ENCODE results near the gene DCC.

Gene DCC

DNA sequence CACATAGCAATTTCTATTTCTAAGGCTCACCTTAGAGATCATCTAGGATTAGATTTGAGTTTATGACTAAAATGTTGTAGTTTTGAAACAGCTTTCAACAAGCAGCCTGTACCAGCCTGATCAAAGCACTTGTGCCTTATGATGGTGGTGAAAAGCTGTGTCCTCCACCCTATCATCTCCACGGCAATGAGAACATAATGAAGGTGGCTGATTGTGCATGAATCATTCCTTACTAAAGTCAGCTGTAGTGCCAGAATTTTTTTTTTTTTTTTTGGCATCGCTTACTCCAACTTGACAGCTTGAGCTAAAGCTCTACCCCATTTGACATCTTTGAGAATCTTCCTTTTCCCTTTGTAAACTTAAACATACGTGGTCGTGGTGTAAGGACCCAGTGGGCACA, 86.0 kb downstream of the DCC start:
- ChIA-PET CTCF (interaction anchor here (0.7 to 0.9 kb wide), 2 partner anchors 8 to 56 kb away, joined by 3 read pairs; no protein-coding TSS in a partner anchor), POLR2A (no interaction called here)
- TF ChIP-seq, protein P1, sequence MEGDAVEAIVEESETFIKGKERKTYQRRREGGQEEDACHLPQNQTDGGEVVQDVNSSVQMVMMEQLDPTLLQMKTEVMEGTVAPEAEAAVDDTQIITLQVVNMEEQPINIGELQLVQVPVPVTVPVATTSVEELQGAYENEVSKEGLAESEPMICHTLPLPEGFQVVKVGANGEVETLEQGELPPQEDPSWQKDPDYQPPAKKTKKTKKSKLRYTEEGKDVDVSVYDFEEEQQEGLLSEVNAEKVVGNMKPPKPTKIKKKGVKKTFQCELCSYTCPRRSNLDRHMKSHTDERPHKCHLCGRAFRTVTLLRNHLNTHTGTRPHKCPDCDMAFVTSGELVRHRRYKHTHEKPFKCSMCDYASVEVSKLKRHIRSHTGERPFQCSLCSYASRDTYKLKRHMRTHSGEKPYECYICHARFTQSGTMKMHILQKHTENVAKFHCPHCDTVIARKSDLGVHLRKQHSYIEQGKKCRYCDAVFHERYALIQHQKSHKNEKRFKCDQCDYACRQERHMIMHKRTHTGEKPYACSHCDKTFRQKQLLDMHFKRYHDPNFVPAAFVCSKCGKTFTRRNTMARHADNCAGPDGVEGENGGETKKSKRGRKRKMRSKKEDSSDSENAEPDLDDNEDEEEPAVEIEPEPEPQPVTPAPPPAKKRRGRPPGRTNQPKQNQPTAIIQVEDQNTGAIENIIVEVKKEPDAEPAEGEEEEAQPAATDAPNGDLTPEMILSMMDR (IDR thresholded peaks at IDR 0.05; ENCODE audit: control extremely low read depth, extremely low read depth, low read depth, missing control alignments), result no peak
- no peak for DNase-seq (ENCODE audit: extremely low spot score)

DNA sequence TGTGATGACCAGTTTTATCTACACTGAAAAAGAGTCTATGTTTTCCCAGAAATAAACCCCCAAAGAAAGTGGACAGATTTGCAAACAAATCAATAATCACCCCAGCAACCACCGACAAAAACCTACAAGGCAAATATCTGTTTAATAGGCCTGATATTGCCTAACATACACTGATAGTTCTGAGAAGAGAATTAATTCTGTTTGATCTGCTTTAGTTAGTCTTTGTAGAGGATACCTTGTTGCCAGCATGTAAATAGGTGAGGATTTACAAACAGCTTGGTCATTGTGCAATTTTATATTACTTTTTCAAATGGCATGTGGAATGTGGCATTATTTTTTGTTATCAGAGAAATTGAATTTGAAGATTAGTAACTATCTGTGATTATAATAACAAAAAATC, 86.5 kb downstream of the DCC start:
- DNase-seq (ENCODE audit: extremely low spot score), result no peak
- ChIA-PET POLR2A (no interaction called here), CTCF (interaction anchor here (0.7 to 0.9 kb wide), 2 partner anchors 9 to 56 kb away, joined by 3 read pairs; no protein-coding TSS in a partner anchor)
- TF ChIP-seq, protein P1 (IDR thresholded peaks at IDR 0.05; ENCODE audit: control extremely low read depth, extremely low read depth, low read depth, missing control alignments), result no peak

DNA sequence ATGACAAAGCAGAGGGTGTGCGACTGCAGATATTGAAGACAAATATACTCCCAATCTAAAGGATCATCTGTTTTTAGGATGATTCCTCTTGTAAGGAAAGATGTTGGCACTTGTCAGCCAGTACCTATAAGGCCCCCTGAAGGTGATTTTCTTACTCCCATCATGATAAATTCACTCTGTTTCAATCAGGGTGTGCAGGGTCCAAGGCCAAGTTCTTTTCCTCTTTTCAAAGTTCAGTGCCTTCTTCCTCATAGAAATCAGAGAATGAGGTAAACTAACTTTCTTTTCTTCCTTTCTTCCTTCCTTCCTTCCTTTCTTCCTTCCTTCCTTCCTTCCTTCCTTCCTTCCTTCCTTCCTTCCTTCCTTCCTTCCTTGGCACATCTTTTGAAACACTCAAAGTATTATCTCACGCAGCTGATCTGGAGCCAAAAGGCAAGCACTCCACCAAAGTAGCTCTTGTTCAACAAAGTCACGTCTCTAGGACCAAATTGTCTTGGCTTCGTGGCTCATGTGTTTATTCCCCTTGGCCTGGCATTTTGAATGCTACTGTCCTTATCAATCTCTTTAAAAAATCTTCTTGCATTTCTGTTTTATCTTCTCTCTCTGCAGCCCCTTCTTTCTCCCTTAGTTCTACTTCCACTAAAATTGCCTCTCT, 87.7 kb downstream of the DCC start:
- TF ChIP-seq, protein P1 (IDR thresholded peaks at IDR 0.05; ENCODE audit: control extremely low read depth, extremely low read depth, low read depth, missing control alignments), result no peak

DNA sequence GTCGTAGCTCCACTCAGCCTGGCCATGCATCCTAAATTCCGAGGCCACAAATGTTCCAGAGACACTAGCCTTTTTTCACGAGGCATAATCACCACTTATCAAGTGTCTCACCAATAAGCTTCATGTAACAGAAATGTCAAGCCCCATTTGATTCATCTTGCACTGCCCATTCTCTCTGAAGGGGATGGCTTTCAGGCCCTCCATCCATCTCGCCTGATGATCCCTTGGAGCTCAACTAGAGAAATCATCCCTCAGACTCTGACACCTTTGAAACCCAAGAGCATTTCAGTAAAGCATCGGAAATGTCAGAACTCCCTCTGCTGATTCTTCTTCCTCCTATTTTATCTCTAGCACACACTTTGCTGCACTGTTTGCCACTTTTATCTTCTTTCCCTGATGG, 91.7 kb downstream of the DCC start:
- no peak for DNase-seq (ENCODE audit: extremely low spot score)
- ChIA-PET CTCF (interaction anchor here (0.8 kb wide), 1 partner anchor 8 kb away, joined by 3 read pairs; no protein-coding TSS in a partner anchor), POLR2A (no interaction called here)
- TF ChIP-seq, protein P1 (IDR thresholded peaks at IDR 0.05; ENCODE audit: control extremely low read depth, extremely low read depth, low read depth, missing control alignments), result no peak

More for the DNA sequence above, 87.7 kb downstream of the DCC start:
- DNase-seq (ENCODE audit: extremely low spot score), result no peak
- CTCF ChIA-PET, result no interaction called here
- POLR2A ChIA-PET, result no interaction called here

DNA sequence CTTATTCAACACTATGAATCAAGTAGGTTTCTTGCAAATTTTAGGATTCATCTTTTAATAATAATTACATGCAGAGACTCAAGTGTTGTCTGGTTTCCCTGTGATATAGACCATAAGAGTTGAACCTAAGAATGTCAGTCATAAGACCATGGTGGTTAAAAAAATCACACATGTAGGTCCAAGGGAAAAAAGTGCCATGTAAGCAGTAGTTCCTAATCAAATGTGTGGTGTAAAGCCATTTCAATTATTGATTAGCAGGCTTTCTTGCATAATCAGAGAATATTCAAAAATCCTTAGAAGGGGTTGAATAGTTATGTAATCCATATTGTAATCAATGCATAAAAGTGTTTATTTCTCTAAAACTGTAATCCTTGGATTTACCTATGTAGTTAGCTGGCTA, 93.8 kb downstream of the DCC start:
- ChIA-PET CTCF (no interaction called here), POLR2A (no interaction called here)
- TF ChIP-seq, protein P1 (IDR thresholded peaks at IDR 0.05; ENCODE audit: control extremely low read depth, extremely low read depth, low read depth, missing control alignments), result no peak
- no peak for DNase-seq (ENCODE audit: extremely low spot score)

DNA sequence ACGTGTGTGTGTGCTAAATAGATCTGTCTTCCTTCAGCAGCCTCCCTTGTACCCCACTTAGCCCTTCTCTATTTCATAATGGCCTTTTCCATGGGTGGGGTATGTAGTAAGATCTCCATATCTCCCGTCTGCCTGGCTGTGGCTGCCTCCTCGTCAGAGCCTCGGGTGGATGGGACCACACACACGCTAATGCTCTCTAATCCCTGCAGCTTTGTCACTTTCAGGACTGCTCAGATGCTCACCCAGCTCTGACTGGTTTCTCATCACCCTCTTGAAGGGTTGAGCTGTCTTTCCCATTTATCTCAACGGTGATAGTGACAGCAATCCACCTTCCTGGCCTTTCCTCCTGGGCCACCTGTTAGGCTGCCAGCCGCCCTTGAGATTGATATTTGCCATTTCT, 95.3 kb downstream of the DCC start:
- POLR2A ChIA-PET, result no interaction called here

More for the DNA sequence above, 95.3 kb downstream of the DCC start:
- TF ChIP-seq, protein P1 (IDR thresholded peaks at IDR 0.05; ENCODE audit: control extremely low read depth, extremely low read depth, low read depth, missing control alignments), result no peak
- CTCF ChIA-PET, result no interaction called here
- no peak for DNase-seq (ENCODE audit: extremely low spot score)

Data from GM10248 (cell line).